ENCODE measurements around the gene TMUB2.
"Not testable (repeated sequence)": the region's sequence is repeated elsewhere in the genome, so short reads cannot be mapped to it uniquely, and the experiment has no call there.

Gene TMUB2

GRCh38 chr17:44186307-44187130, at the start of gene TMUB2:
Gene TMUB2 (plus strand): TSS chr17:44186972. CDS start chr17:44187709, 737 bp downstream.
- peak; percentile 87 to 100 (median 99) for DNase-seq

- peak in 51 of 56 donors; percentile 7 to 94 (median 76) for DNase-seq
Observed at GRCh38 chr17:44137891-44138709, 48.7 kb upstream of the TMUB2 start.

DNA sequence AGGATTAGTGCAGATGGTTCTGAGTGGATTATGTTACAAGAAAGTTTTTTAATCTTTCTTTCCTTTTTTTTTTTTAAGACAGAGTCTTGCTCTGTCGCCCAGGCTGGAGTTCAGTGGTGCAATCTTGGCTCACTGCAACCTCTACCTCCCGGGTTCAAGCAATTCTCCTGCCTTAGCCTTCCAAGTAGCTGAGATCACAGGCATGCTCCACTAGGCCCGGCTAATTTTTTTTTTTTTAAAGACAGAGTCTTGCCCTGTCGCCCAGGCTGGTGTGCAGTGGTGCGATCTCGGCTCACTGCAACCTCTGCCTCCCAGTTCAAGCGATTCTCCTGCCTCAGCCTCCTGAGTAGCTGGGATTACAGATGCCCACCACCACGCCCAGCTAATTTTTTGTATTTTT, 42.9 kb upstream of the TMUB2 start:
- DNase-seq, result not testable (repeated sequence)

DNA sequence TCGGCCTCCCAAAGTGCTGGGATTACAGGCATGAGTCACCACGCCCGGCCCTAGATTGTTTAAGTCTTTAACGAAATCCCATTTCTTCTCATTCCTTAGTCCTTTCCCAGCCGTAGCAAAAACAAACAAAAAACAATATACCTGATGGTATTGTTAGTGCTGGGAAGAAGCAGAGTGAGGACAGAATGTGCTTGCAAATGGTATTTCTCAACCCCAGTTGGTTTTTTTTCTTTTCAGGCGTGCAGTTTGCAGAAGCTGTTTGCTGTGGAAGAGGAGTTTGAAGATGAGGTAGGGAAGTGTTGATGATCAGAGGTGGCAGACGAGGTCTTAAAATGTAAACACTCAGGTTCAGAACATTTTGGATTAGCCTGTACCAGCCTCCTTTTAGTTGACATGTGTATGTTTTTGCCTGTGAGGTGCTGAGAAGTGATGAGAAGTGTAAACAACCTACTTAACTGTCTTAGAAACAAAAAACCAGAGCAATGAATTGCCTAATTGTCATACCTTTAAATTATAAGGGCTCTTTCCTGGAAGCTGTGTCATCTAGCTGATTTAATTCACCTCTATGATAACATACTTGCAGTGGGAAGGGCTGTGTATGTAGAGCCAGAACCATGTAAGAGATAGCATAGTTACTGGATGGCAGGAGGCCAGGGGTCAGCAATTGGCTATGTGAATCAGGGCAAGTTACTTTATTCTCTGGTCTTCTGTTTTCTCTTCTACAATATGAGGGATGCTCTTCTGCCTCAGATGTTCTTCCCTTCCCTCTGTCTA, 41.6 kb upstream of the TMUB2 start:
- no peak for DNase-seq

DNA sequence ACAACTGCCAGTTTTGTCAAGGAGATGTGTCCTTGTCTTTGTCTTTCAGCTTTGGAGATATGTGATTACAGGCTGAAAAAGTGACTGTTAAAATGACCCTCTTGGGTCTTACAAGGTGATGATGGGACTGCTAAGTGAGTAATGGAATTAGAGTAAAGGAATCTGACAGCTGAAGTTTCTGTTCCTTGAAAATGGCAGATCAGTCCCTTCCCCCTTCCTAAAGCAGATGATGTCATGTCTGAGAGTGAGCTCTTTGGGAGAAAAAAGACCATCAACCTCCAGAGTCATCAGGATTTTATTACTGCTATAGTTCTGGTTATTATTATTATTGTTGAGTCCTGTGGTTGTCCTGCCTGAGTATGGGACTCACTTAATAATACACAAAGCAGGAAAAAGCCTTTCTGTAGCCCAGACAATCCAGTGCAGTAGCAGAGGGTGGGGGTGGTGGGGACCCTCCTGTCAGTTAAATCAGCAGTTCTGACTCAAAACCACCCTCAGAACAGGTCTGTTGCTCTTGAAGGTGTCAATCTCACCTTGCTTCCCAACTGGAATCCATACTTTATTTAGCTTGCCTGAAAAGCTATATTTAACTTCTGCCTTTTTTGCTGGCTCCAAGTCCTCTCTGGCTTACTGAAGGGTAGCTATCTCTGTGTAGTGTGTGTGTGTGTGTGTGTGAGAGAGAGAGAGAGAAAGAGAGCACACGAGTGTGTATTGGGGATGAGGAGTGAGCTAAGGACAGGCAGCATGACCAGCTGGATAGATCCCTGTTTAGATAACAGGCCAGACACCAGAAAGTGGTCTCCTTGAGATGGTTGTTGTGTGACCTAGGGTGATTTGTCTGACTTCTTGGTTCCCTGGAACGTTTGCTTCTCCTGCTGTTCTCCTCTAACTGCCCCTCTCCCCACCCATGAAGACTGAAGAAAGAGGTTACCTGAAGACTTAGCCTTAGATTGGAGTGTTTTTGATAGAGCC, 40.1 kb upstream of the TMUB2 start:
- DNase-seq, result peak in 3 of 56 donors; percentile 7 to 36 (median 15)

GRCh38 chr17:44147812-44148211, 39.0 kb upstream of the TMUB2 start:
- no peak for DNase-seq

DNA sequence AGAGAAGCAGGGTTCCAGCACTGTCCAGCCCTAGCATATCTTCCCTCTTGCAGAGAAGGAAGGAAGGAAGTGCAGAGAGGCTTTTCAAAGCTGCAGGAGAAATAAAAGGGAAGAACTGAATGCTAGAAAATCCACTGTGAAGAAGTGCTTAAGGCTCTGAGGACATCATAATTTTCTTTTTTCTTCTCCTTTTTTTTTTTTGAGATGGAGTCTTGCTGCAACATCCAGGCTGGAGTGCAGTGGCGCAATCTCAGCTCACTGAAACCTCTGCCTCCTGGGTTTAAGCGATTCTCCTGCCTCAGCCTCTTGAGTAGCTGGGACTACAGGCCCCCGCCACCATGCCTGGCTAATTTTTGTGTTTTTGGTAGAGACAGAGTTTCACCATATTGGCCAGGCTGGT, 37.7 kb upstream of the TMUB2 start:
- DNase-seq, result not testable (repeated sequence)

DNA sequence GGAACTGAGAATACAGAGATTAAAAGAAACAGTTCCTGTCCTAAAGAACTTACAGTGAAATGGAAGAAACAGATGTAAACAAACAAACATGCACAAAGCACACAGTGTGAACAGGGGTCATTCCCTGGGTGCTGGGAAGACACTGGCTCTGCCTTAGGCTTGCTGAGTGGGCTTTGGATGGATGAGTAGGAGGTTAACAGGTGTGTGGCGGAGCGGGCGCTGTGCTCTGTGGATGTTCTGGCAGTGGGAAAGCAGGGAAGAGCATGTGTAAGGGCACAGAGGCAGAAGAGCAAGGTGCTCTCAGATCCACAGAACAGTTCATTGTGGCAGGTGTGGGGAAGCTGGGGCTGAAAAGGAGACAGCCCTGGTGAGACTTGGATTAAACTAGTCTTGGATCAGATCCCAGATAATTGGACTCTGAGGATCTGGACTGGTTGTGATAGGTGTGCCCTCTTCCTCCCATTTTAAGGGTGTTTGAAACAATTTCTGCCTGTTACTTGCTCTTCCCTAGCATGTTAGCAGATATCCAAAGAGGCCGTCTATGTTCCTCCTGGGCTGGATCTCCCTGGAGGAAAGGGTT, 36.9 kb upstream of the TMUB2 start:
- no peak for DNase-seq

DNA sequence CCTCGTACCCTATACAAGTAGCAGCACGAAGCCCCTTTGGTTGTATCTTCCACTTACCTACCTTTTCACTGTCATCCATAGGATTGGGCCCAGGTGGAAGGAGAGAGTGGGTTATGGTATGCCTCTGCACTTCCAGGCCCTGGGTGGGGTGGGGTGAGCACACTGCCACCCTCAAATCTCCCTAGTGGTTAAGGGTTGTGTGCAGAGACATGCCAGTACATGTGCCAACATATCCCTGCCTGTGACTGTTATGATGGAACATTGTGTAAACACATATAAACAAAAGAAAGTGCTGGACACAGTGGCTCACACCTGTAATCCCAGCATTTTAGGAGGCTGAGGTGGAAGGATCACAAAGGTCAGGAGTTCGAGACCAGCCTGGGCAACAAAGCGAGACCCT, 33.9 kb upstream of the TMUB2 start:
- no peak for DNase-seq

DNA sequence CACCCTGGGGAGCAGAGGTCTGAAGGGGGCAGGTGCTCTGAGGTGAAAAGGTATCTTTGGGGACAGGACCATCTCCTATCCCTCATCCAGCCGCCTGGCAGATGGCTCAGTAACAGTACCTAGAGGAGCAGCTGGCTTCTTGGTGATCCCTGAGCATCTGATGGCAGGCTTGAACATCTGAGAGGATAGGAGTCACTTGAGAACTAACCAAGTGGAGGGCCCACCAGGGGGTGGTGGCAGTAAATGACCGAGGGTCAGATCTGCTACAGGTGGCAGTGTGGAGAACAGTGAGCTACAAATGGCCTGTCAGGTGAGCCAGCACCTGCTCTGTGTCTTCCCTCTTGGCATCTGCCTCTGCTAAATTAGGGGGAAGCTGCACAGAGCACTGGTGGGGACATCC, 31.3 kb upstream of the TMUB2 start:
- no peak for DNase-seq

DNA sequence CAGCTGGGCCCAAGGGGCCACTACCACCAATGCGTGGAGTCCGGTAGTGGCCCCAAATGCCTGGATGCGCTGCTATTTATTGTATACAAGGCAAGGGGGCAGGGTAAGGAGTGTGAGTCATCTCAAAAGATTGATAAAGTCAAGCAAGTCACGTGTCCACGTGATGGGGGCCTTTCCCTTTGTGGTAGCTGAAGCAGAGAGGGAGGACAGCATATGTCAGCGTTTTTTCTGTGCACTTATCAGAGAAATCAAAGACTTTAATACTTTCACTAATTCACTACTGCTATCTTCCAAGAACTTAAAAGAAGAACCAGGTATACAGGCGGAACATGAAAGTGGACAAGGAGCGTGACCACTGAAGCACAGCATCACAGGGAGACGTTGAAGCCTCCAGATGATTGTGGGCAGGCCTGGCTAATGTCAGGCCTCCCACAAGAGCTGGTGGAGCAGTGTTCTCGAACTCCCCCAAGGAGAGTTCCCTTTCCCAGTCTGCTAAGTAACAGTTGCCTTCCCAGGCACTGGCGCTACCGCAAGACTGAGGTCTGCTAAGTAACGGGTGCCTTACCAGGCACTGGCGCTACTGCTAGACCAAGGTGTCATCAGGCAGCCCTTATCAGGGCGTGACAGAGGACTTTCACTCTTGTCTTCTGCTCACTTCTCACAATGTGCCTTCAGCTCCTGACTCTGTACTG, 27.1 kb upstream of the TMUB2 start:
- no peak for DNase-seq

DNA sequence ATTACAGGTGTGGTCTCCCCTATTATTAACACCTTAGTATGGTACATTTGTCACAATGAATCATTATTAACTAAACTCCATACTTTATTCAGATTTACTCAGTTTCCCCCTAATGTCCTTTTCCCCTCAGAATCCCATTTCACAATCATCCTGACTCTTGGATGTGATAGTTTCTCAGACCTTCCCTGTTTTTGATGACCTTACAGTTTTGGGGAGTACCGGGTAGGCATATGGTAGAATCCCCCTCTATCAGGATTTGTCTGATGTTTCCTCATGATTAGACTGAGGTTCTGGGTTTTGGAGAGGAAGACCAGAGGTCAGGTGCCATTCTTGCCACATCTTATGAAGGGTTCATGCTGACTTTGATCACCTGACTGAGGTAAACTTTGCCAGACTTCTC, 22.3 kb upstream of the TMUB2 start:
- no peak for DNase-seq

DNA sequence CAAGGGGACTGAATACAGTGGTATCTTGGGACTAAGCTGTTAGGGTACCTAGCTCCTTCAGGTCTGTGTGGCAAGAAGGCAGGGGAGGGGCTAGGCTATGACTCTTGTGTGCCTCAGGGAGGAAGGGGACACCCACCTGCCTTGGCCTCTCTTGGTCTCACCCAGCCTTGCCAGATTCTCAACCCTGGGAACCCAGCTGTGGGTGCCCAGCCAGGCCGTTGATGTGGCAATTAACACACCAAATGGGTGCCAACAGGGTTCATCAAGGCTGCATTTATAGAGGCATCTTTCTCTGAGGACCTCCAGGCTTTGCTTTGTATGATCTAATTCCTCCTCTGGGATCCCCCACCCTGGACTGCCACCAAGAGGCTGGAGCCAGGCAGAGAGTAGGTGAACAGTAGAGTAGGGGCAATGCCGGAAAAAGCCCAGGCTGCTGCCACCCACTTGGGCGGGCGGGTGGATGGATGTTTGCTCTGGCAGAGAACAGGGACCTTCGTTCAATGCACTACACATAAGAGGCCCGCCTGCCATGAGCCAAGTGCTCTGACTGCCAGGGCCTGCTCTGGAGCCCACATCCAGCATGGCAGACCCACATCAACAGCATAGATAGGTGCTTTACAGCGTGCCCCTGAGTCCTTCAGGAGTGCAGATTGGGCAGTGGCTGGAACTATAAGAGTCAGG, 19.5 kb upstream of the TMUB2 start:
- no peak for DNase-seq

DNA sequence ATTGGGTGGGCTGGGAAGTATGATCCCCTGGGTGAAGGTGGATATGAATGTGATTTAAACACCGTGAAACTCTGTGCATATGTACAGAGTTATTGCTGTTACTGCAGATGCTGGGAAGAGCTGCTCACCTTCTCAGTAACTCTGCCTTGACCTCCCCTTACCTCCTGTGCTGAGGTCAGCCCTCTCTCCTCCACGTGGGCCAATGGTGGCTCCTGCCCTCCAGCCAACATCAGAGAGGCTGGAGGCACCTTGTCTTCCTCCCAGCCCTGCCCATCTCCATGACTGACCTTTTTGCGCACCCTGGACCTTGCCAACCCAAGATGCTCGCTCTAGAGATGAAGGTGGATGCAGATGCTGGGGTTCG, 16.7 kb upstream of the TMUB2 start:
- DNase-seq, result no peak

GRCh38 chr17:44170499-44171201, 16.1 kb upstream of the TMUB2 start, which contains the start of gene ASB16:
Gene ASB16 (plus strand): TSS chr17:44170704. CDS start chr17:44170790, 86 bp downstream.
- peak in 6 of 56 donors; percentile 7 to 33 (median 27) for DNase-seq

DNA sequence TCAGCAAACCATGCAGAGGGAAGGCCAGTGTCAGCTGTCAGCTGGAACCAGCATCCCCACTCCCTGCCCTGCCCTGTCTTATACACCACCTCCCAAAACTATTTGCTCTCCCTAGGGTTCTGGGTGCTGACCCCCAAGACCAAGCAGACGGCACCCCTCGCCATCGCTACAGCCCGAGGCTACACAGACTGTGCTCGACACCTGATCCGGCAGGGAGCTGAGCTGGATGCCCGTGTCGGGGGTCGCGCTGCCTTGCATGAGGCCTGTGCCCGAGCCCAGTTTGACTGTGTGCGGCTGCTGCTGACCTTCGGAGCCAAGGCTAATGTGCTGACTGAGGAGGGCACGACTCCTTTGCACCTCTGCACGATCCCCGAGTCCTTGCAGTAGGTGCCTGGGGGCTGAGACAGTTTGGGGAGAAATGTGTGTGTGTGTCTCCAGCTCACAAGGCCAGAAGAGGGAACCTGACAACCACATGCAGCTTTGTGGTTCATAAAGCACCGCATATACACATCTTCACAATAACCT, 14.8 kb upstream of the TMUB2 start:
- DNase-seq, result no peak

DNA sequence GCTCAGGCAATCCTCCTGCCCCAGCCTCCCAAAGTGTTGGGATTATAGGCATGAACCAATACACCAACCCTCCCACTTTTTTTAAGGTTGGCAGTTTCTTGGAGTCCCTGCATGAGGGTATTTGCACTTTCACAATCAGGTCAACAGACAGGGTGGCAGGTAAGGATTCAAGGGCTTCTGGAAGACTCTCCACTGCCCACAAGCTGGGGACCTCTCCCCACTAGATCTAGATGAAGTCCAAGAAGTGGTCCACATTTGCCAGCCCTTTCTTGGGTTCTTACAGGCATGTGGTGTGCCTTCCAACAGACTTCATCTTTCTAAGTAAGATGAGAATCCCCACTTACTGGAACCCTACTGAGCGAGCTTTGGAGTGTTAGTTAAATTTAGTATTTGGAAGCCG, 12.3 kb upstream of the TMUB2 start:
- DNase-seq, result no peak

DNA sequence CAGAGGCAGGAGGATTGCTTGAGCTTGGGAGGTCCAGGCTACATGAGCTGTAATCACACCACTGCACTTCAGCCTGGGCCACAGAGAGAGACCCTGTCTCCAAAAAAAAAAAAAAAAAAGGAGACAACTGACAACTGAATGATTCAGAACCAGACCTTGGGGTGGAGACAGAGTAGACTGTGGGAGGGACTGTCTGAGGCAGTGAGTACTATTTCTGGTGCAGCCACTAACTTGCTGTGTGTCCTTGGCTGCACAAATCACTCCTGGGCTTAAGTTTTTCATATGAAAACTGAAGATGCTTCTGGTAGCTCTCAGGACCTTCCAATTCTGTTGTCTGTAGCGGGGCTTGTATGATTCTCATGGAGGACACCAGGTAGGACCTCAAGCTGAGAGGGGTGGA, 10.5 kb upstream of the TMUB2 start:
- DNase-seq, result no peak

Measured in nucleus accumbens (tissue), 56 donors.